H1 (cell line): ENCODE results near the gene PCBP4.

ENCODE experiments used
- CHD2 ChIP-seq: IDR thresholded peaks from 2 replicates; pipeline ENCODE4 v1.6.1; 2012; ENCODE audit warnings: low read length, improper control_type of control experiment
- CTCF ChIP-seq, 3 experiments: IDR thresholded peaks; 1 replicate in 2 of 3; 2 replicates in 1 of 3; pipeline versions ENCODE4 v1.5.1 to v1.6.1; 2011; ENCODE audit warnings: low read length in 3 of 3, mild to moderate bottlenecking in 3 of 3, inconsistent platforms in 2 of 3, low read depth in 1 of 3, moderate library complexity in 1 of 3; ENCODE audit not compliant: insufficient read depth in 1 of 3; ENCODE audit errors: control extremely low read depth in 1 of 3
- EZH2 ChIP-seq: fragments of 200-600 bp; sonication (generic); IDR thresholded peaks from 2 replicates; pipeline ENCODE4 v1.7.1; 2012; ENCODE audit warnings: low read depth, mild to moderate bottlenecking, moderate library complexity, low read length, inconsistent platforms; ENCODE audit not compliant: severe bottlenecking
- MAX ChIP-seq: IDR thresholded peaks from 2 replicates; pipeline ENCODE4 v1.6.1; 2012; ENCODE audit warnings: inconsistent platforms
- NRF1 ChIP-seq: IDR thresholded peaks from 2 replicates; pipeline ENCODE4 v1.6.1; 2011; ENCODE audit warnings: mild to moderate bottlenecking, low read depth, low read length, improper control_type of control experiment
- RAD21 ChIP-seq, 2 experiments: IDR thresholded peaks in 1 of 2; conservative IDR thresholded peaks in 1 of 2; 2 replicates each; pipeline ENCODE4 v1.6.1; 2011; ENCODE audit warnings: low read depth in 2 of 2, low read length in 2 of 2, improper control_type of control experiment in 1 of 2, inconsistent platforms in 1 of 2, mild to moderate bottlenecking in 1 of 2, moderate library complexity in 1 of 2
- RFX5 ChIP-seq: IDR thresholded peaks from 2 replicates; pipeline ENCODE4 v1.6.1; 2011; ENCODE audit warnings: low read depth, low read length, improper control_type of control experiment, borderline replicate concordance
- USF2 ChIP-seq: IDR thresholded peaks from 2 replicates; pipeline ENCODE4 v1.6.1; 2011; ENCODE audit warnings: low read length, improper control_type of control experiment

- TF ChIP-seq RAD21 (IDR thresholded peaks at IDR 0.05 in 1 of 2, conservative IDR thresholded peaks at IDR 0.05 in 1 of 2; ENCODE audit: low read depth in 2 of 2, low read length in 2 of 2) (no peak), NRF1 (no peak), RFX5 (no peak), CTCF (IDR thresholded peaks at IDR 0.05; ENCODE audit: control extremely low read depth in 1 of 3, insufficient read depth in 1 of 3, low read depth in 1 of 3, low read length in 3 of 3) (no peak), CHD2 (no peak), MAX (no peak), USF2 (no peak), EZH2 (no peak)
Measured at GRCh38 chr3:51947215-51947900, 19.9 kb downstream of the PCBP4 start.
